Hepatocyte (in vitro differentiated cells): Measurements from ENCODE around the gene SNAPC3. TPM values are rescaled to one million over a fixed set of nuclear protein-coding genes. Genes with fewer than 3 reads are reported as not detected.

Source experiments
- DNase-seq: peaks from one replicate; pipeline ENCODE4 v3.0.0-alpha.2; 2016; ENCODE audit warnings: low spot score
- H2AFZ ChIP-seq: fragments of 200-600 bp; sonication (generic); 2 replicates; pipeline ENCODE4 v1.6.0; 2016; ENCODE audit warnings: antibody characterized with exemption, mild to moderate bottlenecking
- H3K27ac ChIP-seq: fragments of 200-600 bp; sonication (generic); 2 replicates; pipeline ENCODE4 v1.5.1; 2016; ENCODE audit warnings: mild to moderate bottlenecking
- H3K27me3 ChIP-seq: fragments of 200-600 bp; sonication (generic); 2 replicates; pipeline ENCODE4 v1.6.1; 2016
- H3K36me3 ChIP-seq: fragments of 200-600 bp; sonication (generic); replicated peaks from 2 replicates; pipeline ENCODE4 v1.5.1; 2016; ENCODE audit warnings: low read depth; ENCODE audit not compliant: insufficient read depth
- H3K4me1 ChIP-seq: fragments of 200-600 bp; sonication (generic); 2 replicates; pipeline ENCODE4 v1.5.1; 2016; ENCODE audit warnings: mild to moderate bottlenecking, moderate library complexity; ENCODE audit not compliant: insufficient read depth
- H3K4me2 ChIP-seq: fragments of 200-600 bp; sonication (generic); 2 replicates; pipeline ENCODE4 v1.6.0; 2016
- H3K4me3 ChIP-seq: fragments of 200-600 bp; sonication (generic); 2 replicates; pipeline ENCODE4 v1.5.1; 2016; ENCODE audit warnings: mild to moderate bottlenecking
- H3K79me2 ChIP-seq: fragments of 200-600 bp; sonication (generic); 2 replicates; pipeline ENCODE4 v1.6.0; 2017; ENCODE audit warnings: mild to moderate bottlenecking
- H3K9me2 ChIP-seq: fragments of 200-600 bp; sonication (generic); replicated peaks from 2 replicates; pipeline ENCODE4 v1.6.0; 2017; ENCODE audit warnings: mild to moderate bottlenecking; ENCODE audit not compliant: insufficient read depth
- H3K9me3 ChIP-seq: fragments of 200-600 bp; sonication (generic); 2 replicates; pipeline ENCODE4 v1.5.1; 2016; ENCODE audit warnings: low read depth, mild to moderate bottlenecking
- H4K20me1 ChIP-seq: fragments of 200-600 bp; sonication (generic); 2 replicates; pipeline ENCODE4 v1.6.0; 2016; ENCODE audit warnings: mild to moderate bottlenecking; ENCODE audit not compliant: insufficient read depth, poor library complexity, severe bottlenecking
- CTCF ChIP-seq: fragments of 200-600 bp; sonication (generic); IDR thresholded peaks from 2 replicates; pipeline ENCODE4 v1.5.1; 2016; ENCODE audit warnings: antibody characterized with exemption, mild to moderate bottlenecking; ENCODE audit not compliant: poor library complexity
- EZH2 ChIP-seq: fragments of 200-600 bp; sonication (generic); IDR thresholded peaks from 2 replicates; pipeline ENCODE4 v1.6.1; 2016; ENCODE audit warnings: antibody characterized with exemption, mild to moderate bottlenecking, borderline replicate concordance
- EZH2phosphoT487 ChIP-seq: fragments of 200-600 bp; sonication (generic); IDR thresholded peaks from one replicate; pipeline ENCODE4 v1.6.1; 2018; ENCODE audit warnings: antibody characterized with exemption, mild to moderate bottlenecking, low read depth, moderate library complexity; ENCODE audit not compliant: unreplicated experiment, severe bottlenecking
- WGBS: methylation state at CpG from one replicate; pipeline ENCODE4 v1.1.6; 2016; ENCODE audit warnings: low lambda C conversion rate; ENCODE audit errors: missing lambda C conversion rate; 5-methylcytosine and 5-hydroxymethylcytosine counted together
- polyA plus RNA-seq: library from polyadenylated mRNA; unstranded; fragments of >200 nt; fragmentation: Nextera tagmentation; extraction: Ambion mirVana; gene quantifications from 2 replicates; pipeline ENCODE4 v1.2.1, GENCODE V29; 2016
- total RNA-seq: library from RNA; depleted of rRNA; stranded (reverse); fragments of >200 nt; gene quantifications from 2 replicates; pipeline ENCODE4 v1.2.3, GENCODE V29; 2014

SNAPC3 gene
- total and polyA plus RNA-seq, 2 experiments from 2014 or later, result 21.2 to 34.1 TPM

- Histone ChIP-seq H3K4me2 (no peak overlapping the region), H3K79me2 (peaks cover 3% of the 10 kb centered on the region), H3K9me3 (no peaks in the 10 kb centered on the region), H3K27ac (no peak overlapping the region), H2AFZ (no peak overlapping the region), H3K4me1 (no peaks in the 10 kb centered on the region), H3K27me3 (no peaks in the 10 kb centered on the region), H3K9me2 (no peaks in the 10 kb centered on the region), H3K36me3 (no peaks in the 10 kb centered on the region), H3K4me3 (no peak overlapping the region), H4K20me1 (no peaks in the 10 kb centered on the region)
- DNase-seq, result no peak
- TF ChIP-seq EZH2 (no peak), CTCF (no peak), EZH2phosphoT487 (no peak)
- 99% methylated on average over 13 of the region's 13 CpGs for WGBS
These were observed 69.9 kb downstream of the SNAPC3 start for GRCh38 chr9:15492485-15493150.

GRCh38 chr9:15498246-15498995 lies 75.7 kb downstream of the SNAPC3 start:
- WGBS, result 91% methylated on average over 13 of the region's 13 CpGs

DNA sequence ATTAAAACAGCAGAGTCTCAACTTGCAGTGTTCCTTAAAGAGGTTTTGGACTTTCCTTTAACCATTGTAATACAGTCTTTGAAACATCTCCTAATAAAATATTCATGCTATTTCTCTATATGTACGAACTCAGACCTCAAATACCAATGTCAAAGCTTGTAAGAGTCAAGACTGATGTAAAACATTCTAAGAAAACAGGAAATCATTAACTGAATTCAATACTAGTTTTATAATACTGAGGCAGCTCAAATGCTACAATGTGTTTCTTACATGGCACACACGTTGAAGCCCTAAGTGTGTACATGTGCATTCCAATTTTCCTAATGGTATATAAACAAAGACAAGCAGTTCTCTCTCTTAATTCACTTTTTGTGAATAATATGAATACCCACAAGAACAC lies 76.5 kb downstream of the SNAPC3 start:
- Histone ChIP-seq H2AFZ (no peak overlapping the region), H3K79me2 (peaks cover 21% of the 10 kb centered on the region)
- WGBS, result 46% methylated on average over 2 of the region's 2 CpGs

More at GRCh38 chr9:15498246-15498995, 75.7 kb downstream of the SNAPC3 start:
- H3K9me3 ChIP-seq, result no peaks in the 10 kb centered on the region
- H3K79me2 ChIP-seq, result peaks cover 18% of the 10 kb centered on the region
- H4K20me1 ChIP-seq, result no peaks in the 10 kb centered on the region
- no peak for DNase-seq
- no peaks in the 10 kb centered on the region for H3K9me2 ChIP-seq
- TF ChIP-seq EZH2 (no peak), CTCF (no peak), EZH2phosphoT487 (no peak)
- no peak overlapping the region for H3K27ac ChIP-seq
- no peak overlapping the region for H3K4me3 ChIP-seq
- H3K4me1 ChIP-seq, result no peaks in the 10 kb centered on the region
- no peak overlapping the region for H3K4me2 ChIP-seq
- H2AFZ ChIP-seq, result no peak overlapping the region
- no peaks in the 10 kb centered on the region for H3K27me3 ChIP-seq
- no peaks in the 10 kb centered on the region for H3K36me3 ChIP-seq

More for the DNA sequence above, 76.5 kb downstream of the SNAPC3 start:
- no peaks in the 10 kb centered on the region for H3K36me3 ChIP-seq
- no peaks in the 10 kb centered on the region for H3K4me1 ChIP-seq
- TF ChIP-seq CTCF (no peak), EZH2 (no peak), EZH2phosphoT487 (no peak)
- no peak overlapping the region for H3K4me3 ChIP-seq
- no peak overlapping the region for H3K4me2 ChIP-seq
- H3K27ac ChIP-seq, result no peak overlapping the region
- H3K9me3 ChIP-seq, result no peaks in the 10 kb centered on the region
- no peaks in the 10 kb centered on the region for H4K20me1 ChIP-seq
- no peaks in the 10 kb centered on the region for H3K9me2 ChIP-seq
- DNase-seq, result no peak
- H3K27me3 ChIP-seq, result no peaks in the 10 kb centered on the region
